K562 (cell line): ENCODE measurements around the gene FILIP1. TPM values are rescaled to one million over a fixed set of nuclear protein-coding genes. Genes with fewer than 3 reads are reported as not detected.

Source experiments
- ATAC-seq: fragments of 200-7000 bp; cut with Tn5 transposase; 3 replicates; pipeline ENCODE4 v1.9.1; 2020; ENCODE audit warnings: moderate library complexity
- BruUV-seq: library from RNA; stranded (reverse); fragments of 400-500 nt; replicated peaks from 2 replicates; lab custom pipeline; 2021; lab: Mats Ljungman, UMichigan
- CTCF ChIA-PET: fragments of 300-600 bp; formaldehyde crosslinking; extraction: SDS; loops from one replicate; lab custom pipeline; 2021; ENCODE audit warnings: low intra/inter-chr PET ratio; lab: Yijun Ruan, JAX
- POLR2A ChIA-PET: fragments of 300-600, 350-650 bp; sonication (Branson Sonifier 250); formaldehyde crosslinking; extraction: SDS; loops from one replicate; lab custom pipeline; 2021; ENCODE audit warnings: antibody characterized with exemption, inconsistent platforms; lab: Yijun Ruan, JAX
- DNase-seq, 4 experiments: peaks; one replicate each; pipeline versions ENCODE4 v3.0.0 to v3.0.0-alpha.2; 2011 to 2018; ENCODE audit warnings: low spot score in 3 of 4, mixed read lengths in 3 of 4; ENCODE audit errors: extremely low read depth in 1 of 4
- FAIRE-seq: peaks from 2 replicates; lab custom pipeline; 2011; peaks lifted over from hg19 to GRCh38; lab: Jason Lieb, UNC
- H2AFZ ChIP-seq: 2 replicates; pipeline ENCODE4 v1.6.0; 2011; ENCODE audit warnings: low read depth, low read length, control low read depth, inconsistent platforms
- H3K27ac ChIP-seq: fragments of 200-600 bp; 3 replicates; pipeline ENCODE4 v1.8.0; 2011; ENCODE audit warnings: low read depth, mild to moderate bottlenecking, control low read depth, inconsistent platforms, low read length, moderate library complexity, mixed read lengths; ENCODE audit errors: extremely low read depth
- H3K27me3 ChIP-seq, 2 experiments: fragments of 300-600 bp in 1 of 2; 2 replicates in 1 of 2; 3 replicates in 1 of 2; pipeline versions ENCODE4 v1.6.0 to v1.8.0; 2011; ENCODE audit warnings: inconsistent platforms in 2 of 2, low read length in 2 of 2, mild to moderate bottlenecking in 1 of 2, mixed read lengths in 1 of 2, moderate library complexity in 1 of 2; ENCODE audit not compliant: control insufficient read depth in 2 of 2, insufficient read depth in 2 of 2
- H3K36me3 ChIP-seq: fragments of 300-600 bp; 3 replicates; pipeline ENCODE4 v1.8.0; 2011; ENCODE audit warnings: mild to moderate bottlenecking, low read length, inconsistent platforms; ENCODE audit not compliant: control insufficient read depth, insufficient read depth
- H3K4me1 ChIP-seq, 2 experiments: fragments of 200-600 bp in 1 of 2; replicated peaks in 1 of 2; 2 replicates in 1 of 2; 3 replicates in 1 of 2; pipeline versions ENCODE4 v1.5.1 to v1.8.0; 2011; ENCODE audit warnings: inconsistent platforms in 2 of 2, low read length in 2 of 2, mild to moderate bottlenecking in 1 of 2, mixed read lengths in 1 of 2, moderate library complexity in 1 of 2; ENCODE audit not compliant: control insufficient read depth in 2 of 2, insufficient read depth in 2 of 2
- H3K4me2 ChIP-seq: 2 replicates; pipeline ENCODE4 v1.6.1; 2011; ENCODE audit warnings: low read length, control low read depth, inconsistent platforms, mixed read lengths; ENCODE audit not compliant: insufficient read depth
- H3K4me3 ChIP-seq: fragments of 200-600 bp; sonication (generic), shearing (Covaris generic); 2 replicates; pipeline ENCODE4 v1.5.1; 2016; ENCODE audit warnings: control low read depth, inconsistent platforms
- H3K79me2 ChIP-seq: fragments of 200-600 bp; 3 replicates; pipeline ENCODE4 v1.8.0; 2011; ENCODE audit warnings: low read length, inconsistent platforms; ENCODE audit not compliant: control insufficient read depth, insufficient read depth
- H3K9ac ChIP-seq, 2 experiments: 2 replicates each; pipeline versions ENCODE4 v1.6.0 to v1.6.1; 2011; ENCODE audit warnings: low read depth in 2 of 2, low read length in 2 of 2, control low read depth in 1 of 2, inconsistent platforms in 1 of 2, mild to moderate bottlenecking in 1 of 2, mixed read lengths in 1 of 2; ENCODE audit not compliant: insufficient read depth in 1 of 2
- H3K9me1 ChIP-seq: one replicate; pipeline ENCODE4 v1.6.0; 2011; ENCODE audit warnings: inconsistent platforms, mild to moderate bottlenecking, low read length, moderate library complexity; ENCODE audit not compliant: control insufficient read depth, insufficient read depth
- H3K9me3 ChIP-seq: replicated peaks from 2 replicates; pipeline ENCODE4 v1.5.1; 2011; ENCODE audit warnings: low read depth, low read length, inconsistent platforms; ENCODE audit not compliant: control insufficient read depth, insufficient read depth
- H4K20me1 ChIP-seq: replicated peaks from 2 replicates; pipeline ENCODE4 v1.6.1; 2011; ENCODE audit warnings: low read length, inconsistent platforms, mixed read lengths; ENCODE audit not compliant: control insufficient read depth, insufficient read depth
- ARID1B ChIP-seq: fragments of 450-650 bp; IDR thresholded peaks from 2 replicates; pipeline ENCODE4 v1.6.1; 2016; ENCODE audit warnings: antibody characterized with exemption, mild to moderate bottlenecking, inconsistent platforms
- CCNT2 ChIP-seq: IDR thresholded peaks from 2 replicates; pipeline ENCODE4 v1.6.1; 2011; ENCODE audit warnings: borderline replicate concordance, low read depth, mild to moderate bottlenecking, moderate library complexity, mixed read lengths, low read length; ENCODE audit not compliant: insufficient read length; ENCODE audit errors: extremely low read depth
- CTCF ChIP-seq, 3 experiments: IDR thresholded peaks in 2 of 3; conservative IDR thresholded peaks in 1 of 3; 2 replicates each; pipeline ENCODE4 v1.5.1; 2011 to 2012; ENCODE audit warnings: low read length in 3 of 3, mild to moderate bottlenecking in 3 of 3, control low read depth in 2 of 3, improper control_type of control experiment in 1 of 3, inconsistent platforms in 1 of 3, low read depth in 1 of 3, mixed read lengths in 1 of 3, moderate library complexity in 1 of 3; ENCODE audit not compliant: insufficient read depth in 2 of 3
- DNMT1 ChIP-seq: fragments of 450-650 bp; IDR thresholded peaks from 2 replicates; pipeline ENCODE4 v1.6.1; 2016; ENCODE audit warnings: antibody characterized with exemption, mild to moderate bottlenecking
- HMG20B ChIP-seq: fragments of 250-450 bp; sonication (Bioruptor Pico); IDR thresholded peaks from 2 replicates; pipeline ENCODE4 v1.5.0; 2021; ENCODE audit warnings: mild to moderate bottlenecking
- KLF10 ChIP-seq: fragments of 250-450 bp; sonication (Bioruptor Pico); IDR thresholded peaks from 2 replicates; pipeline ENCODE4 v1.6.1; 2021; ENCODE audit warnings: matching md5 sums
- MECOM ChIP-seq: fragments of 250-450 bp; sonication (Bioruptor Pico); IDR thresholded peaks from 2 replicates; pipeline ENCODE4 v1.8.0; 2022; ENCODE audit warnings: inconsistent platforms
- NR0B1 ChIP-seq: fragments of 450-650 bp; IDR thresholded peaks from one replicate; pipeline ENCODE4 v1.6.1; 2018; ENCODE audit warnings: mild to moderate bottlenecking, moderate library complexity; ENCODE audit not compliant: partially characterized antibody
- TRIM28 ChIP-seq: fragments of 450-650 bp; IDR thresholded peaks from 2 replicates; pipeline ENCODE4 v1.6.1; 2017
- USF2 ChIP-seq: sonication (generic); formaldehyde crosslinking; IDR thresholded peaks from 2 replicates; pipeline ENCODE4 v1.5.0; 2020; ENCODE audit warnings: missing genetic modification reagents
- WGBS: fragments of 100-300 bp; shearing (Covaris generic); methylation state at CpG from one replicate; pipeline ENCODE4 v1.1.6; 2016; ENCODE audit warnings: low coverage, mixed read lengths; ENCODE audit not compliant: insufficient coverage; ENCODE audit errors: missing lambda C conversion rate; 5-methylcytosine and 5-hydroxymethylcytosine counted together
- in situ Hi-C: fragments of 300-500 bp; cut with MboI; formaldehyde crosslinking; loops from 4 replicates; pipeline ENCODE4 v1.15.0; 2018; ENCODE audit warnings: inconsistent platforms, mixed read lengths
- intact Hi-C: fragments of 100-400 bp; cut with micrococcal nuclease; formaldehyde crosslinking; loops from 2 replicates; pipeline ENCODE4 v1.14.2; 2022
- polyA plus RNA-seq, 8 experiments: library from polyadenylated mRNA; depleted of rRNA in 4 of 8; stranded (reverse) in 5 of 8; unstranded in 3 of 8; fragments of >200 nt; fragmentation: Nextera tagmentation in 2 of 8; fragmentation: Illumina TruSeq in 1 of 8; extraction: Ambion mirVana in 2 of 8; extraction: Trizol in 1 of 8; gene quantifications; 2 replicates each; pipeline versions ENCODE4 v1.2.1 to v1.2.3, GENCODE V29; 2011 to 2014; ENCODE audit warnings: inconsistent platforms in 1 of 8, missing spikeins in 1 of 8
- total RNA-seq, 7 experiments: library from RNA; depleted of rRNA in 6 of 7; stranded (reverse); fragments of >200 nt in 6 of 7; fragmentation: Illumina TruSeq in 2 of 7; extraction: Trizol in 2 of 7; gene quantifications; 2 replicates each; pipeline versions ENCODE4 v1.2.1 to v1.2.3, GENCODE V29; 2011 to 2021; ENCODE audit warnings: low replicate concordance in 1 of 7

Gene FILIP1
- total and polyA plus RNA-seq, 9 of the 15 experiments (the other 6 are each of a cell fraction or from before 2014, with no cell fraction given), result 0.03 to 0.25 (median 0.10) TPM; not detected in 1

GRCh38 chr6:75516757-75517156 is 23.2 kb upstream of the FILIP1 start (continued):
- TF ChIP-seq USF2 (CRISPR knock-in tag) (peak; percentile 53), HMG20B (no peak), CTCF (IDR thresholded peaks at IDR 0.05 in 2 of 3, conservative IDR thresholded peaks at IDR 0.05 in 1 of 3; ENCODE audit: insufficient read depth in 2 of 3, low read depth in 1 of 3, low read length in 3 of 3) (peak in 2 of 3 experiments; percentile 24 to 25; a peak in 1 of 6 replicates), ARID1B (no peak), MECOM (CRISPR knock-in tag) (no peak)

- ATAC-seq (no peak), DNase-seq (no peak), FAIRE-seq (no peak)
- ChIA-PET POLR2A (no interaction called here), CTCF (no interaction called here)
- no peak overlapping the region for H2AFZ ChIP-seq
- no peak overlapping the region for H3K9ac ChIP-seq
- BruUV-seq, result no TSS peak
- no peaks in the 10 kb centered on the region for H3K9me3 ChIP-seq
- TF ChIP-seq NR0B1 (no peak), CCNT2 (no peak), DNMT1 (no peak), KLF10 (CRISPR knock-in tag) (no peak), TRIM28 (no peak)
- no peak overlapping the region for H3K4me3 ChIP-seq
- intact Hi-C loops (no loop called here), in situ Hi-C loops (no loop called here)
- no peaks in the 10 kb centered on the region for H3K27me3 ChIP-seq
- no peak overlapping the region for H3K4me2 ChIP-seq
- no peaks in the 10 kb centered on the region for H3K36me3 ChIP-seq
- H3K79me2 ChIP-seq, result no peaks in the 10 kb centered on the region
- no peaks in the 10 kb centered on the region for H3K4me1 ChIP-seq
- no peaks in the 10 kb centered on the region for H4K20me1 ChIP-seq
- H3K9me1 ChIP-seq, result no peaks in the 10 kb centered on the region
- H3K27ac ChIP-seq, result no peak overlapping the region
- WGBS, result 0% methylated on average over 2 of the region's 2 CpGs
Observed at GRCh38 chr6:75512591-75512990, 19.0 kb upstream of the FILIP1 start.
